Osteocyte (in vitro differentiated cells): ENCODE data around the gene KRTAP19-8. TPM values are rescaled to one million over a fixed set of nuclear protein-coding genes. Genes with fewer than 3 reads are reported as not detected.

ENCODE experiments used
- DNase-seq: peaks from one replicate; pipeline ENCODE4 v3.0.0; 2021; ENCODE audit warnings: mixed read lengths; ENCODE audit not compliant: unreplicated experiment; ENCODE audit errors: extremely low spot score
- H3K27ac Mint-ChIP-seq: one replicate; pipeline ENCODE4 v1.8.0; 2021; ENCODE audit warnings: mild to moderate bottlenecking, mixed read lengths; ENCODE audit not compliant: unreplicated experiment
- H3K27me3 Mint-ChIP-seq: one replicate; pipeline ENCODE4 v1.8.0; 2021; ENCODE audit warnings: mixed read lengths; ENCODE audit not compliant: unreplicated experiment
- H3K36me3 Mint-ChIP-seq: one replicate; pipeline ENCODE4 v1.8.0; 2021; ENCODE audit warnings: mixed read lengths; ENCODE audit not compliant: unreplicated experiment
- H3K4me1 Mint-ChIP-seq: one replicate; pipeline ENCODE4 v1.8.0; 2021; ENCODE audit warnings: mixed read lengths; ENCODE audit not compliant: unreplicated experiment
- H3K4me3 Mint-ChIP-seq: one replicate; pipeline ENCODE4 v1.8.0; 2021; ENCODE audit warnings: mild to moderate bottlenecking, moderate library complexity, mixed read lengths; ENCODE audit not compliant: unreplicated experiment
- H3K9me3 Mint-ChIP-seq: one replicate; pipeline ENCODE4 v1.8.0; 2021; ENCODE audit warnings: mixed read lengths; ENCODE audit not compliant: unreplicated experiment
- CTCF ChIP-seq: fragments of 200-600 bp; sonication (generic); IDR thresholded peaks from 2 replicates; pipeline ENCODE4 v1.5.0; 2021; ENCODE audit warnings: antibody characterized with exemption, mild to moderate bottlenecking, moderate library complexity
- total RNA-seq: library from RNA; stranded (reverse); gene quantifications from 2 replicates; pipeline ENCODE4 v1.2.1, GENCODE V29; 2021

Gene KRTAP19-8
- total RNA-seq, 1 donor from 2014 or later = not detected

- no peak for TF ChIP-seq CTCF
- Mint-ChIP-seq H3K27me3 (no peaks in the 10 kb centered on the region), H3K4me3 (no peak overlapping the region), H3K36me3 (no peaks in the 10 kb centered on the region), H3K9me3 (peaks cover 5% of the 10 kb centered on the region), H3K27ac (no peak overlapping the region), H3K4me1 (no peaks in the 10 kb centered on the region)
- no peak for DNase-seq
These were observed 25.9 kb downstream of the KRTAP19-8 start for GRCh38 chr21:31012133-31013089.

GRCh38 chr21:31011412-31011811, 26.9 kb downstream of the KRTAP19-8 start:
- no peaks in the 10 kb centered on the region for H3K4me1 Mint-ChIP-seq
- no peak overlapping the region for H3K4me3 Mint-ChIP-seq
- H3K27ac Mint-ChIP-seq = no peak overlapping the region
- no peak for DNase-seq
- no peaks in the 10 kb centered on the region for H3K9me3 Mint-ChIP-seq
- TF ChIP-seq CTCF = no peak
- no peaks in the 10 kb centered on the region for H3K36me3 Mint-ChIP-seq
- no peaks in the 10 kb centered on the region for H3K27me3 Mint-ChIP-seq

- no peaks in the 10 kb centered on the region for H3K36me3 Mint-ChIP-seq
- DNase-seq = no peak
- no peaks in the 10 kb centered on the region for H3K9me3 Mint-ChIP-seq
- H3K4me1 Mint-ChIP-seq = no peaks in the 10 kb centered on the region
- H3K4me3 Mint-ChIP-seq = no peak overlapping the region
- no peaks in the 10 kb centered on the region for H3K27me3 Mint-ChIP-seq
- no peak for TF ChIP-seq CTCF
- no peak overlapping the region for H3K27ac Mint-ChIP-seq
These were observed 29.9 kb downstream of the KRTAP19-8 start for GRCh38 chr21:31008355-31008754.

- Mint-ChIP-seq H3K4me3 (no peak overlapping the region), H3K27me3 (no peaks in the 10 kb centered on the region), H3K36me3 (no peaks in the 10 kb centered on the region), H3K27ac (no peak overlapping the region), H3K9me3 (no peaks in the 10 kb centered on the region), H3K4me1 (no peaks in the 10 kb centered on the region)
- no peak for DNase-seq
- no peak for TF ChIP-seq CTCF
These were observed 33.3 kb downstream of the KRTAP19-8 start for GRCh38 chr21:31005019-31005418.

- Mint-ChIP-seq H3K36me3 (no peaks in the 10 kb centered on the region), H3K4me1 (no peaks in the 10 kb centered on the region), H3K9me3 (no peaks in the 10 kb centered on the region), H3K4me3 (no peak overlapping the region), H3K27ac (no peak overlapping the region), H3K27me3 (no peaks in the 10 kb centered on the region)
- no peak for DNase-seq
- no peak for TF ChIP-seq CTCF
These were observed 34.8 kb downstream of the KRTAP19-8 start for GRCh38 chr21:31003471-31003870.
